Lower leg skin (tissue), 4 donors: ENCODE measurements around the gene MTSS2. TPM values are rescaled to one million over a fixed set of nuclear protein-coding genes. Genes with fewer than 3 reads are reported as not detected.
A peak's percentile ranks its signal among the peaks of the same experiment; 100 is the strongest.

Experiments
- DNase-seq, 2 donors: peaks; one replicate each; pipeline ENCODE4 v3.0.0-alpha.2; 2019; ENCODE audit warnings: low spot score in 2 of 2
- H3K4me3 ChIP-seq: fragments of 200-600 bp; sonication (generic); 2 replicates; pipeline ENCODE4 v1.5.1; 2017; ENCODE audit warnings: mild to moderate bottlenecking, low read depth; ENCODE audit not compliant: poor library complexity, severe bottlenecking
- CTCF ChIP-seq, 3 donors: fragments of 450-650 bp; IDR thresholded peaks; one replicate each; pipeline ENCODE4 v1.5.1; 2016; ENCODE audit warnings: antibody characterized with exemption in 3 of 3, mild to moderate bottlenecking in 3 of 3, moderate library complexity in 2 of 3
- POLR2A ChIP-seq, 2 donors: fragments of 450-650 bp; IDR thresholded peaks; one replicate each; pipeline ENCODE4 v1.6.1; 2016 to 2017; ENCODE audit warnings: antibody characterized with exemption in 2 of 2, mild to moderate bottlenecking in 1 of 2, moderate library complexity in 1 of 2
- WGBS, 2 donors: methylation state at CpG; one replicate each; pipeline ENCODE4 v1.1.5; 2018; 5-methylcytosine and 5-hydroxymethylcytosine counted together
- intact Hi-C: fragments of 100-400 bp; cut with DNase I; formaldehyde crosslinking; loops from one replicate; pipeline ENCODE4 v1.15.0; 2023; ENCODE audit warnings: low total_unique reads
- total RNA-seq, 4 donors: library from RNA; depleted of rRNA; stranded (reverse); fragments of >200 nt; gene quantifications; one replicate each; pipeline ENCODE4 v1.1.0, GENCODE V29; 2016

Gene MTSS2
- total RNA-seq, 4 donors from 2014 or later, result 18.4 to 55.5 (median 25.2) TPM

- TF ChIP-seq CTCF (IDR thresholded peaks at IDR 0.05) (no peak), POLR2A (IDR thresholded peaks at IDR 0.05) (no peak)
- intact Hi-C loops, result no loop called here
- 49 to 58% methylated on average over 28 to 29 of the region's 29 CpGs for WGBS, 2 donors
- H3K4me3 ChIP-seq, result no peak overlapping the region
- no peak for DNase-seq
Measured at GRCh38 chr16:70692873-70693671, 7.2 kb upstream of the MTSS2 start.

GRCh38 chr16:70692130-70692872, 6.4 kb upstream of the MTSS2 start:
- intact Hi-C loops, result no loop called here
- WGBS, 2 donors, result 54 to 59% methylated on average over 11 to 12 of the region's 14 CpGs

GRCh38 chr16:70691223-70692129, 5.6 kb upstream of the MTSS2 start:
- WGBS, 2 donors, result 57 to 62% methylated on average over 20 to 26 of the region's 26 CpGs
- no peak for TF ChIP-seq POLR2A (IDR thresholded peaks at IDR 0.05)
- TF ChIP-seq CTCF (IDR thresholded peaks at IDR 0.05), result no peak
- no peak overlapping the region for H3K4me3 ChIP-seq
- peak; percentile 81 to 95 for DNase-seq
- intact Hi-C loops, result no loop called here

More at GRCh38 chr16:70692130-70692872, 6.4 kb upstream of the MTSS2 start:
- TF ChIP-seq POLR2A (IDR thresholded peaks at IDR 0.05) (no peak), CTCF (IDR thresholded peaks at IDR 0.05) (no peak)
- H3K4me3 ChIP-seq, result no peak overlapping the region
- DNase-seq, result no peak

GRCh38 chr16:70689970-70690891, 4.4 kb upstream of the MTSS2 start:
- DNase-seq, result no peak
- WGBS, 2 donors, result 57 to 66% methylated on average over 7 to 11 of the region's 16 CpGs
- intact Hi-C loops, result no loop called here
- no peak overlapping the region for H3K4me3 ChIP-seq
- no peak for TF ChIP-seq CTCF (IDR thresholded peaks at IDR 0.05)
- TF ChIP-seq POLR2A (IDR thresholded peaks at IDR 0.05), result no peak
